Measurements from ENCODE around the gene SYTL5.

DNA sequence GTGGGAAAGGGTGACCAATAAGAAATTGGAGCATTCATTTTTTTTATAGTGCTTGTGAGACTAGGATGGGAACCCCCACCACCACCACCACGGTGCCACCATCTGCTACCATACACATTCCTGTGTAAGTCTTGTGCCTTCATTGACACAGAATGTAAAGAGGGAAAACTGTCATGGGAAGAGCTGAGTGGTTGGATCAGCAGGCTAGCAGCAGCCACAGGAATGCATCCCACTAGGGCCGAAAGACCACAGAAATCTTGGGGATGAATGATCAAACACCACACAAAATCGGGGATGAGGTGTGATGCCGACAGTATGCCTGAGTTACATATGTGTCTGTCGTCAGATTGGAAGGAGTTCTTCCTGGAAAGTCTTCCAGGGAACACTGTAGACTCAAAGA lies 145.1 kb downstream of the SYTL5 start:
- TF ChIP-seq, protein P1, sequence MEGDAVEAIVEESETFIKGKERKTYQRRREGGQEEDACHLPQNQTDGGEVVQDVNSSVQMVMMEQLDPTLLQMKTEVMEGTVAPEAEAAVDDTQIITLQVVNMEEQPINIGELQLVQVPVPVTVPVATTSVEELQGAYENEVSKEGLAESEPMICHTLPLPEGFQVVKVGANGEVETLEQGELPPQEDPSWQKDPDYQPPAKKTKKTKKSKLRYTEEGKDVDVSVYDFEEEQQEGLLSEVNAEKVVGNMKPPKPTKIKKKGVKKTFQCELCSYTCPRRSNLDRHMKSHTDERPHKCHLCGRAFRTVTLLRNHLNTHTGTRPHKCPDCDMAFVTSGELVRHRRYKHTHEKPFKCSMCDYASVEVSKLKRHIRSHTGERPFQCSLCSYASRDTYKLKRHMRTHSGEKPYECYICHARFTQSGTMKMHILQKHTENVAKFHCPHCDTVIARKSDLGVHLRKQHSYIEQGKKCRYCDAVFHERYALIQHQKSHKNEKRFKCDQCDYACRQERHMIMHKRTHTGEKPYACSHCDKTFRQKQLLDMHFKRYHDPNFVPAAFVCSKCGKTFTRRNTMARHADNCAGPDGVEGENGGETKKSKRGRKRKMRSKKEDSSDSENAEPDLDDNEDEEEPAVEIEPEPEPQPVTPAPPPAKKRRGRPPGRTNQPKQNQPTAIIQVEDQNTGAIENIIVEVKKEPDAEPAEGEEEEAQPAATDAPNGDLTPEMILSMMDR (conservative IDR thresholded peaks at IDR 0.05; ENCODE audit: low read length): no peak
- no peak for TF ChIP-seq EZH2phosphoT487 (IDR thresholded peaks at IDR 0.05; ENCODE audit: borderline replicate concordance)

Measured in Loucy (cell line).